Loucy (cell line): ENCODE results near the gene DNM1.

ENCODE experiments used
- H2AFZ ChIP-seq: fragments of 200-600 bp; sonication (generic); 2 replicates; pipeline ENCODE4 v1.6.0; 2016; ENCODE audit warnings: antibody characterized with exemption, mild to moderate bottlenecking, low read length, moderate library complexity
- H3F3A ChIP-seq: fragments of 200-600 bp; 2 replicates; pipeline ENCODE4 v1.6.0; 2016; ENCODE audit warnings: antibody characterized with exemption, low read depth, mild to moderate bottlenecking
- H3K27me3 ChIP-seq: fragments of 200-600 bp; sonication (generic); 2 replicates; pipeline ENCODE4 v1.6.1; 2014; ENCODE audit warnings: low read length, mild to moderate bottlenecking; ENCODE audit not compliant: insufficient read depth, poor library complexity, severe bottlenecking
- H3K36me3 ChIP-seq: fragments of 200-600 bp; sonication (generic); 2 replicates; pipeline ENCODE4 v1.6.1; 2016; ENCODE audit warnings: low read length; ENCODE audit not compliant: insufficient read depth
- H3K4me1 ChIP-seq: fragments of 200-600 bp; sonication (generic); 2 replicates; pipeline ENCODE4 v1.5.1; 2014; ENCODE audit warnings: low read length, mild to moderate bottlenecking; ENCODE audit not compliant: insufficient read depth, poor library complexity, severe bottlenecking
- H3K4me2 ChIP-seq: fragments of 200-600 bp; sonication (generic); 2 replicates; pipeline ENCODE4 v1.6.0; 2014; ENCODE audit warnings: antibody characterized with exemption, low read length, low read depth, mild to moderate bottlenecking; ENCODE audit not compliant: poor library complexity, severe bottlenecking
- H3K4me3 ChIP-seq: fragments of 200-600 bp; sonication (generic); 2 replicates; pipeline ENCODE4 v1.5.1; 2014; ENCODE audit warnings: low read length, mild to moderate bottlenecking, mixed read lengths; ENCODE audit not compliant: poor library complexity, severe bottlenecking
- H3K79me2 ChIP-seq: fragments of 200-600 bp; sonication (generic); 2 replicates; pipeline ENCODE4 v1.6.1; 2014; ENCODE audit warnings: low read length; ENCODE audit not compliant: insufficient read depth
- H3K9ac ChIP-seq: fragments of 200-600 bp; sonication (generic); 2 replicates; pipeline ENCODE4 v1.6.0; 2014; ENCODE audit warnings: mild to moderate bottlenecking, low read depth, low read length, moderate library complexity; ENCODE audit not compliant: poor library complexity, severe bottlenecking
- H3K9me2 ChIP-seq: fragments of 200-600 bp; sonication (generic); replicated peaks from 2 replicates; pipeline ENCODE4 v1.6.1; 2016; ENCODE audit warnings: low read depth, low read length, mixed read lengths
- H3K9me3 ChIP-seq: fragments of 200-600 bp; sonication (generic); 2 replicates; pipeline ENCODE4 v1.6.1; 2014; ENCODE audit warnings: mild to moderate bottlenecking, antibody characterized with exemption, low read length, low read depth; ENCODE audit not compliant: insufficient read depth
- H4K20me1 ChIP-seq: fragments of 200-600 bp; sonication (generic); 2 replicates; pipeline ENCODE4 v1.6.0; 2014; ENCODE audit warnings: antibody characterized with exemption, low read length, mild to moderate bottlenecking; ENCODE audit not compliant: insufficient read depth, poor library complexity, severe bottlenecking
- EZH2phosphoT487 ChIP-seq: fragments of 200-600 bp; IDR thresholded peaks from 2 replicates; pipeline ENCODE4 v1.6.1; 2018; ENCODE audit warnings: antibody characterized with exemption, mild to moderate bottlenecking, moderate library complexity, borderline replicate concordance
- TF ChIP-seq, protein P1 (sequence below): fragments of 200-600 bp; sonication (generic); conservative IDR thresholded peaks from 2 replicates; pipeline ENCODE4 v1.5.1; 2014; ENCODE audit warnings: mild to moderate bottlenecking, antibody characterized with exemption, low read length

The DNM1 gene

DNA sequence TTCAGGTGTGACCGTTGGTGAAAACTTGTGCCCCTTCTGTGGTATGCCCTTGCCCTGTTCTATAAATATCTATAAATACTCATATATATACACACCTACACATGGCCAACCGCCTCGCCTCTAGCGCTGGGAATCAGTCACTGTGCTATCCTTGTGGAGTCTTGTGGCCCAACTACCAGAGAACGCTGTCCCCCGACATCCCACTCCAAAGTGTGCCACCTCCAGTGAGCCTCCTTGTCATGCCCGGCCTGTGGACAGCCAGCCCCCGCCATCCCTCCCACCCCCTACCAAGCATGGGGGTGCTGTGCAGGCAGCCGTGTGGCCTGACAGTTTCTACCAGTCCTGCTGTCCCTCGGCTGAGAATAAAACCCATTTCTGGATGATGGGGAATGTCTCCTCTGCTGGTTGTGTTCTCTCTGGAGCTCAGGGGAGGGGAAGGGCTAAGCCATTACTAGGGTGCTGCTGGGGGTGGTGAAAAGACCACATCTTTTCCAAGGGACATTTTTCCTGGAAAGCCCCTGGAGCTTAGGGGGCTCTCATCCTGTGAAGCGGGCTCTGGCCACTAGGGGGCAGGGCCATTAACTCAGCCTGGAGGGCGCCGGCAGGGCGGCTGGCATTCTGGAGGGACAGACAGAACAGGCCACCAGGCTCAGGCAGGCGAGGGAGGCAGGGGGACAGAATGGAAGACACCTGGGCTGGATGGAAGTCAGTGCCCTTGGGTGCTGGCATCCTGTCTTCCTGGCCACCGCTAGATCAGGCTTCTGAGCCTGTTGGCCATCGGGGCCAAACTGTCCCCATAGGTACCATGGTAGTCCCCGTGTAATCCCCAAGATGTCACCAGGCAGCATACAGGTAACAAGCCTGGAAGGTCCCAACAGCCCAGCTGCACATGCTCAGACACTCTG is 51.9 kb downstream of the DNM1 start:
- no peaks in the 10 kb centered on the region for H3K9me2 ChIP-seq
- no peaks in the 10 kb centered on the region for H3K27me3 ChIP-seq
- peaks cover 9% of the 10 kb centered on the region; the same call in 1 of the 2 replicates for H3K36me3 ChIP-seq
- no peaks in the 10 kb centered on the region for H3K79me2 ChIP-seq
- H4K20me1 ChIP-seq = no peaks in the 10 kb centered on the region
- H3K4me1 ChIP-seq = no peaks in the 10 kb centered on the region
- H3F3A ChIP-seq = no peaks in the 10 kb centered on the region
- no peak for TF ChIP-seq EZH2phosphoT487
- TF ChIP-seq, protein P1, sequence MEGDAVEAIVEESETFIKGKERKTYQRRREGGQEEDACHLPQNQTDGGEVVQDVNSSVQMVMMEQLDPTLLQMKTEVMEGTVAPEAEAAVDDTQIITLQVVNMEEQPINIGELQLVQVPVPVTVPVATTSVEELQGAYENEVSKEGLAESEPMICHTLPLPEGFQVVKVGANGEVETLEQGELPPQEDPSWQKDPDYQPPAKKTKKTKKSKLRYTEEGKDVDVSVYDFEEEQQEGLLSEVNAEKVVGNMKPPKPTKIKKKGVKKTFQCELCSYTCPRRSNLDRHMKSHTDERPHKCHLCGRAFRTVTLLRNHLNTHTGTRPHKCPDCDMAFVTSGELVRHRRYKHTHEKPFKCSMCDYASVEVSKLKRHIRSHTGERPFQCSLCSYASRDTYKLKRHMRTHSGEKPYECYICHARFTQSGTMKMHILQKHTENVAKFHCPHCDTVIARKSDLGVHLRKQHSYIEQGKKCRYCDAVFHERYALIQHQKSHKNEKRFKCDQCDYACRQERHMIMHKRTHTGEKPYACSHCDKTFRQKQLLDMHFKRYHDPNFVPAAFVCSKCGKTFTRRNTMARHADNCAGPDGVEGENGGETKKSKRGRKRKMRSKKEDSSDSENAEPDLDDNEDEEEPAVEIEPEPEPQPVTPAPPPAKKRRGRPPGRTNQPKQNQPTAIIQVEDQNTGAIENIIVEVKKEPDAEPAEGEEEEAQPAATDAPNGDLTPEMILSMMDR = peak; percentile 89
- H2AFZ ChIP-seq = no peak overlapping the region
- H3K9ac ChIP-seq = no peak overlapping the region
- H3K4me2 ChIP-seq = no peak overlapping the region
- no peak overlapping the region for H3K4me3 ChIP-seq
- H3K9me3 ChIP-seq = no peaks in the 10 kb centered on the region

DNA sequence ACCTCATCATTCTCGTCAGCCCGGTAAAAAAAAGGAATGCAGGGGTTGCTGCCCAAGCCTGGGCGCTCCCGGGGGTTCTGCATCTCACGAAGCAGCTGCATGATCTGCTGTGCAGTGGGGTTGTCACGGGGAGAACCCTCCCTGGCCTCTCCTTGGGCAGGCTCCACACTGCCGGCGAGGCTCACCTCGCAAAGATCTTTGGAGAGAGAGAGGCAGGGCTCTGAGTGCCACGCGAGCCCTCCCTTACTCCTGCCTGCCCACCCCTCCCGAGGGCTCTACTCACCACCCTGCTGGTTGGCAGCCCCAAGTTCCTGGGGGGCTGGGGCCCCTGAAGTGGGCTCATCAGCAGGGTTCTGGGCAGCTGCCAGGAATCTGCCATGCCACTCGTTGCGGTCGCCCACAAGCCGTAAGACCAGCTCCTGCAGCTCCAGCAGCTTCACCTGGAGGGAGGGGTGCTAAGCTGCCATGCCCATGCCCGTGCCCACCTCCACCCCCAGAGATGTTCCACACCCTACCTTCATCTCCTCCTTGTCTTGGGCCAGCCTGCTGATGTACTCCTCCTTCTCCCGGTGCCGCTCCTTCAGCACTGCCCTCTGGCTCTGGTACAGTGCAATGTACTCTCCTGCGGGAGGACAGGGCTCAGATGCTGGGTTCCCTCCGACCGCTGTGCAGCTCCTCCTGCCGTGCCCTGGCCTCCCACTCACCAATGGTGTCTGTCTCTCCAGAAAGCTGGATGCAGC is 54.1 kb downstream of the DNM1 start:
- H3K9ac ChIP-seq = no peak overlapping the region
- TF ChIP-seq, protein P1 = no peak
- no peak for TF ChIP-seq EZH2phosphoT487
- no peak overlapping the region for H2AFZ ChIP-seq
- H3K79me2 ChIP-seq = no peaks in the 10 kb centered on the region
- H3K9me2 ChIP-seq = no peaks in the 10 kb centered on the region
- no peaks in the 10 kb centered on the region for H3K4me1 ChIP-seq
- H4K20me1 ChIP-seq = no peaks in the 10 kb centered on the region
- H3K4me3 ChIP-seq = no peak overlapping the region
- no peak overlapping the region for H3K4me2 ChIP-seq
- peaks cover 9% of the 10 kb centered on the region; the same call in 1 of the 2 replicates for H3K36me3 ChIP-seq
- H3K27me3 ChIP-seq = no peaks in the 10 kb centered on the region
- H3K9me3 ChIP-seq = no peaks in the 10 kb centered on the region
- H3F3A ChIP-seq = no peaks in the 10 kb centered on the region

DNA sequence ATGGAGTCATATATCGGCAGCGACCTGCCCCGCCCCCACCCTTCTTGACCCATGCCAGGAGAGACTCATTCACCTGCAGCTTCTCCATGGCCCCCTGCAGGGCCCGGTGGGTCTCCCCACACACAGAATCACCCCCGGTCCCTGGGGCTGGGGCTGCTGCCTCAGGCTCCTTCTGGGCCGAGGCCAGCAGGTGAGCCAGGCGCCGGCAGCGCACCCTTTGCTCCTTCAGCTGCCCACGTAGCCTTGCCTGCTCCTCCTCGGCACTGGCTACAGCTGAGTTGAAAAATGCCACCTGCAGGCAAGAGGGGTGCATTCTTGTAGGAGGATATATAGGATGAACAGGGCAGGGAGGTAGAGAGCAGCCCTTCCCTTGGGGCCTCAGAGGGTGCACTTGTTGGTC is 54.7 kb downstream of the DNM1 start:
- H4K20me1 ChIP-seq = no peaks in the 10 kb centered on the region
- no peaks in the 10 kb centered on the region for H3K9me3 ChIP-seq
- no peaks in the 10 kb centered on the region for H3F3A ChIP-seq
- H3K4me2 ChIP-seq = no peak overlapping the region
- no peak overlapping the region for H3K9ac ChIP-seq
- H3K4me1 ChIP-seq = no peaks in the 10 kb centered on the region
- TF ChIP-seq, protein P1 = no peak
- no peak for TF ChIP-seq EZH2phosphoT487
- H3K36me3 ChIP-seq = peaks cover 9% of the 10 kb centered on the region; the same call in 1 of the 2 replicates
- H3K9me2 ChIP-seq = no peaks in the 10 kb centered on the region
- H2AFZ ChIP-seq = no peak overlapping the region
- H3K27me3 ChIP-seq = no peaks in the 10 kb centered on the region
- H3K4me3 ChIP-seq = no peak overlapping the region
- H3K79me2 ChIP-seq = no peaks in the 10 kb centered on the region
